ENCODE results near the gene SLIT1.

The SLIT1 gene

DNA sequence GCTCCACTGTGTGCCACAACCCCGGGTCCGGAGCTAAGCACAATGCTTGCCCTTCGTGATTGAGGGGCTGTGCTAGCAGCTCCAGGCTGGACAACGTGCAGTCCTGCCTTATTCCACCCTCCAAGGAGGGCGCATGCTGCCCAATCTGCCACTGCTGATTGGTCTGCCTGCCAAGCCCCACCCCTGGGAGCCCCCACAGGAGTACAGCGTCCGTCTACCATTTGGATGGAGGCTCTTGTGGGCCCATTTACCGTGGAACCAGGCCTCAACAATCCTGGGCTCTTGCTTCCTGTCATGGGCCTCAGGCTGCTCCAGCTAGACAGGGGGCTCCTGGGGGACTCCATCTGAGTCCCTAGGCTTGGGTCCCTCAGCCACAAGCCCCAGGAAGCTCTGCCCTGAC is 173.3 kb downstream of the SLIT1 start:
- Histone ChIP-seq H3K9me3 (ENCODE audit: low read length) (peaks cover 9% of the 10 kb centered on the region), H3K4me1 (ENCODE audit: insufficient read depth, low read length) (peaks cover 2% of the 10 kb centered on the region), H3K27me3 (ENCODE audit: insufficient read depth, low read length) (no peaks in the 10 kb centered on the region), H3K36me3 (ENCODE audit: insufficient read depth, low read length) (peaks cover 13% of the 10 kb centered on the region), H3K4me3 (ENCODE audit: low read length) (no peak overlapping the region), H2AFZ (ENCODE audit: low read depth, low read length) (no peak overlapping the region)

DNA sequence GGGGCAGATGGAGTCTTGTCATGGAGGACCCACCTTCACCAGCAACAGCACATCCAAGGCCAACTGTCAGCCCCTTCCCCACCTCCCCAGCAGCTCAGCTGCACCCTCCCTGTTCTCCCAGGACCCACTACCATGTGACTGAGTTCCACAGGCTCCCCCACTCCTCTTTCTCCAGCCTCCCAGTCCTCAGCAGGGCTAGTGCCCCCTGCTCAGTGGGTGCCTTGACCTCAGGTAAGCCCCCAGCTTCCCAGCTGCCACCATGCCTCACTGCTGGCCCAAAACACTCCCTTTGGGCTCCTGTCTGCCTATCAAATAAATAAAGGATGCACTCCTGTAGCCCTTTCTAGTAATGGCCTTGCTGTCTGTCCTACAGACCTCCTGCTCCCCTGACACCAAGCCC is 174.4 kb downstream of the SLIT1 start:
- H3K4me1 ChIP-seq (ENCODE audit: insufficient read depth, low read length) = no peaks in the 10 kb centered on the region
- peaks cover 13% of the 10 kb centered on the region for H3K36me3 ChIP-seq (ENCODE audit: insufficient read depth, low read length)
- H2AFZ ChIP-seq (ENCODE audit: low read depth, low read length) = no peak overlapping the region
- H3K9me3 ChIP-seq (ENCODE audit: low read length) = peaks cover 10% of the 10 kb centered on the region
- H3K27me3 ChIP-seq (ENCODE audit: insufficient read depth, low read length) = no peaks in the 10 kb centered on the region
- no peak overlapping the region for H3K4me3 ChIP-seq (ENCODE audit: low read length)

DNA sequence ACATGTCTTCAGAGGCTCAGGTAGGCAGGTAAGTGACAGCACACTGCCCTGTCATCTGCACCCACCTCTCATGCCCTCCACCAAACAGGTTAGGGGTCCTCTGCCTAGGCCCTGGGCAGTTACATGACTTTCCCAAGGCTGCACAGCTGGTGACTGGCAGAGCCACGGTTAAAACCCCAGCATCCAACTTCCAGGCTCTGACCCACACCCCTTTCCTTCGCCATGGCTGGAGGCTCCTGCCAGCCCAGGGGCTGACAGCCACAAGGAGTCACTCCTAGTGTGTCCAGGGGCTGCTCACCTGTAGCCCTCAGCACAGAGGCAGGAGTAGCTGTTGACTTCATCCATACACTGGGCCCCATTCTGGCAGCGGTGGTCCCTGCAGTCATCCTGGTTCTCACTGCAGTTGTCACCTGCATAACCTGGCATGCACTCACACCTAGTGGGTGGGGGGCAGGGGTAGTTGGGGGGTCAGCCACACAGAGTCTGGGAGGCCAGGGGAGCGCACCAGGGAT is 175.0 kb downstream of the SLIT1 start:
- H3K27me3 ChIP-seq (ENCODE audit: insufficient read depth, low read length) = no peaks in the 10 kb centered on the region
- H2AFZ ChIP-seq (ENCODE audit: low read depth, low read length) = no peak overlapping the region
- no peak overlapping the region for H3K4me3 ChIP-seq (ENCODE audit: low read length)
- H3K36me3 ChIP-seq (ENCODE audit: insufficient read depth, low read length) = peaks cover 13% of the 10 kb centered on the region
- H3K9me3 ChIP-seq (ENCODE audit: low read length) = peaks cover 11% of the 10 kb centered on the region
- no peaks in the 10 kb centered on the region for H3K4me1 ChIP-seq (ENCODE audit: insufficient read depth, low read length)

DNA sequence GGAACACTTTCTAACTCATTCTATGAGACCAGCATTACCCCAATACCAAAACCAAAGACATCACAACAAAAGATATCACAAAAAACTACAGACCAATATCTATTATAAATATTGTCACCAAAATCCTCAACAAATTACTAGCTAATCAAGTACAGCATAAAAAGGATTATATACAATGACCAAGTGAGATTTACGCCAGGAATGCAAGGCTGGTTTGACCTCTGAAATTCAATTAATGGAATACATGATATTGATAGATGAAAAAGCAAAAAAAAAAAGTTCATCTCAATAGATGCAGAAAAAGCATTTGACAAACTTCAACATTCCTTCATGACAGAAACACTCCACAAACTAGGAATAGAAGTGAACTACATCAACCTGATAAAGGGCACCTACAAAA is 178.3 kb downstream of the SLIT1 start:
- Histone ChIP-seq H3K27me3 (ENCODE audit: insufficient read depth, low read length) (no peaks in the 10 kb centered on the region), H3K36me3 (ENCODE audit: insufficient read depth, low read length) (peaks cover 19% of the 10 kb centered on the region), H3K4me1 (ENCODE audit: insufficient read depth, low read length) (no peaks in the 10 kb centered on the region), H3K4me3 (ENCODE audit: low read length) (no peak overlapping the region), H2AFZ (ENCODE audit: low read depth, low read length) (no peak overlapping the region), H3K9me3 (ENCODE audit: low read length) (peaks cover 11% of the 10 kb centered on the region)

DNA sequence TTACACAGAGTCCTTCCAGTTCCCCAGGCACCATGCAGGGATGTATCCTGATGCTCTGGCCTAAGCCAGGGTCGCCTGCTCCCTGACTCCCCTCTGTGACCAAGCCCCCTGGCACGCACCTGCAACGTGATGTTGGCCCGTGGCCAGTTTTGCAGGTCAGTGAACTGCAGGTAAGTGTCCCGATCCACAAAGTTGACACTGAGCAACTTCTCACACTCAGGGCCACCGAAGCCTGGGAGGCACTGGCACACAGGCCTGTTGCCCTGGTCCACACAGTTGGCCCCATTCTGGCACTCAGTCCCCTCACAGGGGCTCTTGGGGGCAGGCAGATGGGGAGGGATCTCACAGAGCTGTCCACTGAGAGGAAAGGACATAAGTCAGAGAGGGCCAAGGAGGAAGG is 179.4 kb downstream of the SLIT1 start:
- Histone ChIP-seq H3K9me3 (ENCODE audit: low read length) (peaks cover 11% of the 10 kb centered on the region), H3K36me3 (ENCODE audit: insufficient read depth, low read length) (peaks cover 21% of the 10 kb centered on the region), H3K4me1 (ENCODE audit: insufficient read depth, low read length) (no peaks in the 10 kb centered on the region), H2AFZ (ENCODE audit: low read depth, low read length) (no peak overlapping the region), H3K4me3 (ENCODE audit: low read length) (no peak overlapping the region), H3K27me3 (ENCODE audit: insufficient read depth, low read length) (no peaks in the 10 kb centered on the region)

DNA sequence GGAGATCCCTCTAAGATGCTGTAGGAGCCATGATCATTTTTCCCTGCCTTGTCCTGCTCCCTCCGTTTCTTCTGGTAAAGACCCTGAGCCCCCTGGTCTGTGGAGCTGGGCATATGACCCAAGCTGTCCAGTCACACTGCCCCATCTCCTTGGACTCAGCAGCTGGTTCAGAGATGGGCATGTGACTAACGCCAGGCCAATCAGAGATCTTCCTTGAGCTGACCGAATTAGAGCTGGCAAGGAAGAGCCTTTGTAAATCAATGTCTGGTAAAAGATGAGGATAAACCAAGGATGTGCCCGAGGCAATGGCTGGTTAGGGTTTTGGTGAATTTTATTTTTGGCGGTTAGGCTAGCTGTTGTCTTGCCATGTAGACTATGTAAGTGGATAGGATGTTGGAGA is 180.4 kb downstream of the SLIT1 start:
- no peaks in the 10 kb centered on the region for H3K4me1 ChIP-seq (ENCODE audit: insufficient read depth, low read length)
- H3K36me3 ChIP-seq (ENCODE audit: insufficient read depth, low read length) = peaks cover 25% of the 10 kb centered on the region
- H3K27me3 ChIP-seq (ENCODE audit: insufficient read depth, low read length) = no peaks in the 10 kb centered on the region
- H3K9me3 ChIP-seq (ENCODE audit: low read length) = peaks cover 7% of the 10 kb centered on the region
- no peak overlapping the region for H2AFZ ChIP-seq (ENCODE audit: low read depth, low read length)
- H3K4me3 ChIP-seq (ENCODE audit: low read length) = no peak overlapping the region

- H3K4me3 ChIP-seq (ENCODE audit: low read length) = no peak overlapping the region
- peaks cover 3% of the 10 kb centered on the region for H3K9me3 ChIP-seq (ENCODE audit: low read length)
- peaks cover 27% of the 10 kb centered on the region for H3K36me3 ChIP-seq (ENCODE audit: insufficient read depth, low read length)
- no peaks in the 10 kb centered on the region for H3K27me3 ChIP-seq (ENCODE audit: insufficient read depth, low read length)
- H2AFZ ChIP-seq (ENCODE audit: low read depth, low read length) = no peak overlapping the region
- no peaks in the 10 kb centered on the region for H3K4me1 ChIP-seq (ENCODE audit: insufficient read depth, low read length)
Observed at GRCh38 chr10:97004591-97004990, 181.2 kb downstream of the SLIT1 start.

DNA sequence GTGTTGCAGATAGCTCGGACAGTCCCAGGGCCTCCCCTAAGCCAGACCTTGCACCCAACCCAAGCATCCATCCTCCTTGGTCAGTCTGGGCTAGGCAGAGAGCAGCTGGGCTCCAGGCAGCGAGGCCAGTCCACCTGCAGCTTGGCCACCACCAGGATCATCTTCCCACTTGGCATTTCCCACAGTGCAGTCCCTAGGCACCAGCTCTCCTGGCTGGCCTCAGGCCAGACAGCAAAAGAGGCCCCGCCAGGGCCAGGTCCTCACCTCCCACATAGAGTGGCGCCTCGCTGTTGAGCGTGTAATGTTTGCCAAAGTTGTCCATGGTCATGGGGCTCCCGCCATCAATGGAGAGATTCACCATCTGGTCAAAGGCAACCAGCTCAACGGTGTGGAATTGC is 182.0 kb downstream of the SLIT1 start:
- Histone ChIP-seq H3K27me3 (ENCODE audit: insufficient read depth, low read length) (no peaks in the 10 kb centered on the region), H3K9me3 (ENCODE audit: low read length) (peaks cover 3% of the 10 kb centered on the region), H2AFZ (ENCODE audit: low read depth, low read length) (no peak overlapping the region), H3K4me3 (ENCODE audit: low read length) (no peak overlapping the region), H3K4me1 (ENCODE audit: insufficient read depth, low read length) (no peaks in the 10 kb centered on the region), H3K36me3 (ENCODE audit: insufficient read depth, low read length) (peaks cover 29% of the 10 kb centered on the region)

DNA sequence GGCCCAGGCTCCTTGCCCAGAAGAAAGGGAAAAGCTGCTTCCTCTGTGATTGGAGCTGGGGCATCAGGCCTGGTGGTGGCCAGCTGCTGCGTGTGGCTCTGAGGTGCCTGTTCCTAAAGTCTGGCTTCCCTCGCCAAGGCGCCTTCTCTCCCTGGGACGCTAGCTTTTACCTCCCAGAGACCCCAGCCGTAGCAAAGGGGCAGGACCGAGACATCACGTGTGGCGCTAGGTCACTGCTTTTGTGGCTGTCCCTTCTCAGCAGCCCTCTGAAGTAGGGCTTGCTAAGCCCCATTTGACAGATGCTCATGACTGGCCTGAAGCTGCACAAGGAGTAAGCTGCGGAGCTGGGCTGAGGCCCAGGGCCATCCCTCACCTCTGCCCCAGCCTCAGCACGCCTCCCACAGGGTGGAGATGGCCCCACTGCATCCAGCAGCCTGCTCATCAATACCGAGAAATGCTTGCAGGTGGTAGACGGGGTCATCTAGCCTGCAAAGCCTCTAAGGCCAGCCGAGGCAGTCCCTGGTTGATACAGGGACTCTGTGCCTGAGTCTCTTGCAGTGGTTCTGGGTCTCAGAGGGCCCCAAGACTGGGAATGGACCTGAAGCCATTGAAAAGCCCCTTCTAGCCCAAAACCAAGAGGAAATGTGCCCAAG is 182.5 kb downstream of the SLIT1 start:
- peaks cover 3% of the 10 kb centered on the region for H3K9me3 ChIP-seq (ENCODE audit: low read length)

DNA sequence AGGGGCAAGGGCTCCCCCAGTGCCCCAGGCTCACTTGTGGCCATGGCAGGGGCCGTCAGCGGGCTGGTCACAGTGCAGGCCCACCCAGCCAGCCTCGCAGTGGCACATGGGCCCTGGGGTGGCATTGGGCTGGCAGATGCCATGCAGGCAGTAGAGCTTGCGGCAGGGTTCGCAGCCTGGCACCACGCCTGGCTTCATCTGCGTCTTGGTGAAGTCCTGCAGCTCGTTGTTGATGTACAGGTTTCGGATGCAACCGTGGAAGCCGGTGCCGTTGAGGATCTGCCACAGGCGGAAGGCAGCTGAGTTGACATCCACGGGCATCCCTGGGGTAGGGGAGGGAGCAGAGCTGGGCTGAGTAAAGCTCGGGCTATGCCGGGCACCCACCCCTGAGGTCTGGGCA is 183.1 kb downstream of the SLIT1 start:
- no peak overlapping the region for H3K4me3 ChIP-seq (ENCODE audit: low read length)
- H2AFZ ChIP-seq (ENCODE audit: low read depth, low read length) = no peak overlapping the region
- H3K9me3 ChIP-seq (ENCODE audit: low read length) = peaks cover 3% of the 10 kb centered on the region
- H3K36me3 ChIP-seq (ENCODE audit: insufficient read depth, low read length) = peaks cover 29% of the 10 kb centered on the region
- H3K27me3 ChIP-seq (ENCODE audit: insufficient read depth, low read length) = no peaks in the 10 kb centered on the region
- H3K4me1 ChIP-seq (ENCODE audit: insufficient read depth, low read length) = no peaks in the 10 kb centered on the region

More for the DNA sequence above, 182.5 kb downstream of the SLIT1 start:
- Histone ChIP-seq H3K27me3 (ENCODE audit: insufficient read depth, low read length) (no peaks in the 10 kb centered on the region), H3K36me3 (ENCODE audit: insufficient read depth, low read length) (peaks cover 29% of the 10 kb centered on the region), H3K4me3 (ENCODE audit: low read length) (no peak overlapping the region), H3K4me1 (ENCODE audit: insufficient read depth, low read length) (no peaks in the 10 kb centered on the region), H2AFZ (ENCODE audit: low read depth, low read length) (no peak overlapping the region)

GRCh38 chr10:97001183-97001991 is 184.4 kb downstream of the SLIT1 start:
- no peak overlapping the region for H2AFZ ChIP-seq (ENCODE audit: low read depth, low read length)
- H3K4me1 ChIP-seq (ENCODE audit: insufficient read depth, low read length) = no peaks in the 10 kb centered on the region
- peaks cover 1% of the 10 kb centered on the region for H3K9me3 ChIP-seq (ENCODE audit: low read length)
- H3K36me3 ChIP-seq (ENCODE audit: insufficient read depth, low read length) = peaks cover 29% of the 10 kb centered on the region
- H3K27me3 ChIP-seq (ENCODE audit: insufficient read depth, low read length) = no peaks in the 10 kb centered on the region
- no peak overlapping the region for H3K4me3 ChIP-seq (ENCODE audit: low read length)

DNA sequence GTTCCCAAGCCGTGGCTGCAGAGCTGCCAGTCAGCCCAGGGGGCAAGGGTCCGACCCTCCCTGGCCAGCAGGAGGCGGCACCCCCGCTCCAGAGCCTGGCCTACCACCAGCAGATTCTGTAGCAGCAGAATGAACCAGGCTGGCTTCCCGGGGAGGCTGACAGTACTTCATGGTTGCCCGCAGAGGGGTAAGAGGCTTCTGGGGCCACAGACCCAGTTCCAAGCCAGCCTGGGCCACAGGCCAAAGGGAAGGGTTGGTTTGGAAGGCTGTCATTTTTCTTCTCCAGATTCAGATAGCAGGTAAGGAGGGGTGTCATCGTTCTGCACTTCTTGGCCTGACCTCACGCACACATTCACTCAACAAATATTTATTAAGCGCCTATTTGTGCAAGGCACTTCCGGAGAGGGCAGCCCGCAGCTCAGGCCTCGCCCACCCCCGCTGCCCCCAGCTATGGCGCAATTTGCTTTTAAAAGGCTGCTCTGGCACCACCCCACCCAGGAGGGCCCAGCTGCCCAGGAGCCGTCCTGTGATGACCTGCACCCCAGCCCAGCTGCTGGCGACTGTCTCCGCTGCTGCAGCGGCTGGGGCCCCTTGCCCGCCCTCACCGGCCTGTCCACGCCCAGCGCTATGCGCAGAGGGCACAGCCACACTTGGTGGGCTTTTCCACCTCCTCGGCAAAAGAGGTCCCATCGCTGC is 185.1 kb downstream of the SLIT1 start:
- no peaks in the 10 kb centered on the region for H3K9me3 ChIP-seq (ENCODE audit: low read length)
- H3K36me3 ChIP-seq (ENCODE audit: insufficient read depth, low read length) = peaks cover 29% of the 10 kb centered on the region

DNA sequence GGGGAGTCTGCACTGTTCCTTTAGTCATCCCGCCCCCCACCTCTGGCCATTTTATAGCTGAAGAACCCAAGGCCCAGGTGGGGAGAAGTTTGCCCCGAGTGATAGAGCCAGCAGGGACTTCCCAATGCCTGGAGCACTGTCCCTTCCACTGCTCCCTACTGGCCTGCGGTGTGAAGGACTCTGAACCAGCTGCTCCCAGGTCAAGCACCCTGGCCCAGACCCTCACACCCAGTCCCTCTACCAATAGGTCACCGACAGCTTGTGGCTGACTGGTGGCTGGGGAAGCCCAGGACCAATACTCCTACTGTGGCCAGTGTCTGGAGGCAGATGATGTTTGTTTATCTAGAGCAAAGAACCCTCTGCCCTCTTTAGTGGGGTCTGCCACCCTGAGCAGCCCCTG is 185.8 kb downstream of the SLIT1 start:
- H3K9me3 ChIP-seq (ENCODE audit: low read length) = no peaks in the 10 kb centered on the region
- no peaks in the 10 kb centered on the region for H3K27me3 ChIP-seq (ENCODE audit: insufficient read depth, low read length)
- H3K36me3 ChIP-seq (ENCODE audit: insufficient read depth, low read length) = peaks cover 26% of the 10 kb centered on the region
- no peak overlapping the region for H2AFZ ChIP-seq (ENCODE audit: low read depth, low read length)
- H3K4me1 ChIP-seq (ENCODE audit: insufficient read depth, low read length) = no peaks in the 10 kb centered on the region
- no peak overlapping the region for H3K4me3 ChIP-seq (ENCODE audit: low read length)

More for the DNA sequence above, 185.1 kb downstream of the SLIT1 start:
- Histone ChIP-seq H2AFZ (ENCODE audit: low read depth, low read length) (no peak overlapping the region), H3K27me3 (ENCODE audit: insufficient read depth, low read length) (no peaks in the 10 kb centered on the region), H3K4me1 (ENCODE audit: insufficient read depth, low read length) (no peaks in the 10 kb centered on the region), H3K4me3 (ENCODE audit: low read length) (no peak overlapping the region)

All from neuron (in vitro differentiated cells).